ENCODE results near the gene IMP4.

GRCh38 chr2:130300970-130301348, 41.7 kb upstream of the IMP4 start:
- TF ChIP-seq CTCF (IDR thresholded peaks at IDR 0.05; ENCODE audit: low read depth, low read length, poor library complexity, severe bottlenecking) (no peak), EZH2phosphoT487 (IDR thresholded peaks at IDR 0.05; ENCODE audit: borderline replicate concordance, low read length) (no peak)
